H1 (cell line): ENCODE measurements around the gene CIROP. TPM values are rescaled to one million over a fixed set of nuclear protein-coding genes. Genes with fewer than 3 reads are reported as not detected.

Experiments used
- CTCF ChIA-PET: fragments of 300-600 bp; sonication (Branson Sonifier 250); formaldehyde crosslinking; loops from one replicate; lab custom pipeline; 2021; ENCODE audit not compliant: partially characterized antibody; lab: Charles Lee
- POLR2A ChIA-PET: fragments of 300-600 bp; sonication (Branson Sonifier 250); formaldehyde crosslinking; loops from one replicate; lab custom pipeline; 2021; ENCODE audit warnings: inconsistent platforms; ENCODE audit not compliant: partially characterized antibody; lab: Charles Lee
- DNase-seq, 2 experiments: peaks; one replicate each; pipeline versions ENCODE4 v3.0.0 to v3.0.0-alpha.2; 2010 to 2022; ENCODE audit warnings: low spot score in 2 of 2, low read depth in 1 of 2, mixed read lengths in 1 of 2
- FAIRE-seq: peaks from 2 replicates; lab custom pipeline; 2011; peaks lifted over from hg19 to GRCh38; lab: Jason Lieb, UNC
- H2AFZ ChIP-seq: 2 replicates; pipeline ENCODE4 v1.8.1; 2012; ENCODE audit warnings: low read length, inconsistent platforms
- H2AK5ac ChIP-seq: 2 replicates; pipeline ENCODE4 v1.6.1; 2013; ENCODE audit warnings: low read depth, low read length
- H2BK120ac ChIP-seq: replicated peaks from 2 replicates; pipeline ENCODE3; 2013; ENCODE audit warnings: low read depth, low read length, inconsistent platforms
- H2BK12ac ChIP-seq: 2 replicates; pipeline ENCODE4 v1.6.1; 2013; ENCODE audit warnings: low read depth, low read length
- H2BK15ac ChIP-seq: 2 replicates; pipeline ENCODE4 v1.6.1; 2013; ENCODE audit warnings: low read length
- H2BK20ac ChIP-seq: 2 replicates; pipeline ENCODE4 v1.6.1; 2013; ENCODE audit warnings: low read length
- H2BK5ac ChIP-seq: 2 replicates; pipeline ENCODE4 v1.6.1; 2013; ENCODE audit warnings: low read depth, low read length
- H3K14ac ChIP-seq: 2 replicates; pipeline ENCODE4 v1.6.1; 2013; ENCODE audit warnings: inconsistent platforms; ENCODE audit not compliant: insufficient read length
- H3K18ac ChIP-seq: 2 replicates; pipeline ENCODE4 v1.6.1; 2013; ENCODE audit warnings: low read length; ENCODE audit errors: extremely low read depth
- H3K23ac ChIP-seq: 2 replicates; pipeline ENCODE4 v1.6.1; 2013; ENCODE audit warnings: inconsistent platforms; ENCODE audit not compliant: insufficient read length
- H3K23me2 ChIP-seq: 2 replicates; pipeline ENCODE4 v1.6.1; 2013; ENCODE audit warnings: low read depth, low read length
- H3K27ac ChIP-seq: 2 replicates; pipeline ENCODE4 v1.6.1; 2011; ENCODE audit warnings: low read depth, low read length, inconsistent platforms
- H3K27me3 ChIP-seq, 4 experiments: replicated peaks in 1 of 4; 1 replicate in 1 of 4; 2 replicates in 3 of 4; pipeline versions ENCODE4 v1.6.1 to v1.8.1; 2011 to 2013; ENCODE audit warnings: low read length in 3 of 4, mild to moderate bottlenecking in 3 of 4, inconsistent platforms in 2 of 4, mixed read lengths in 2 of 4, moderate library complexity in 1 of 4; ENCODE audit not compliant: control insufficient read depth in 3 of 4, insufficient read depth in 3 of 4; ENCODE audit errors: extremely low read depth in 1 of 4
- H3K36me3 ChIP-seq, 4 experiments: 2 replicates each; pipeline versions ENCODE4 v1.6.1 to v1.8.1; 2011 to 2013; ENCODE audit warnings: mild to moderate bottlenecking in 4 of 4, low read length in 3 of 4, moderate library complexity in 2 of 4, control low read depth in 1 of 4, inconsistent platforms in 1 of 4; ENCODE audit not compliant: insufficient read depth in 4 of 4, control insufficient read depth in 2 of 4
- H3K4ac ChIP-seq: replicated peaks from 2 replicates; pipeline ENCODE3; 2013; ENCODE audit warnings: low read length, low read depth, mixed read lengths, inconsistent platforms; ENCODE audit not compliant: insufficient read length
- H3K4me1 ChIP-seq, 4 experiments: replicated peaks in 1 of 4; 1 replicate in 1 of 4; 2 replicates in 3 of 4; pipeline versions ENCODE4 v1.6.1 to v1.8.1; 2011 to 2013; ENCODE audit warnings: low read length in 3 of 4, inconsistent platforms in 2 of 4, mixed read lengths in 1 of 4; ENCODE audit not compliant: insufficient read depth in 4 of 4, control insufficient read depth in 3 of 4
- H3K4me2 ChIP-seq, 2 experiments: 2 replicates each; pipeline versions ENCODE4 v1.6.1 to v1.8.1; 2011 to 2013; ENCODE audit warnings: low read depth in 2 of 2, low read length in 2 of 2, control low read depth in 1 of 2, inconsistent platforms in 1 of 2, mild to moderate bottlenecking in 1 of 2; ENCODE audit not compliant: insufficient read depth in 1 of 2
- H3K4me3 ChIP-seq, 4 experiments: fragments of 200-600, 300-600 bp in 1 of 4; sonication (generic), shearing (Covaris generic), sonication (Bioruptor Twin) in 1 of 4; 2 replicates each; pipeline versions ENCODE4 v1.5.1 to v1.8.1; 2011 to 2016; ENCODE audit warnings: low read length in 4 of 4, low read depth in 3 of 4, control low read depth in 2 of 4, inconsistent platforms in 2 of 4, mild to moderate bottlenecking in 2 of 4, mixed read lengths in 1 of 4, moderate library complexity in 1 of 4; ENCODE audit not compliant: insufficient read depth in 2 of 4; ENCODE audit errors: extremely low read depth in 1 of 4
- H3K56ac ChIP-seq: replicated peaks from 2 replicates; pipeline ENCODE3; 2013; ENCODE audit warnings: low read depth, mild to moderate bottlenecking, mixed read lengths, low read length, inconsistent platforms; ENCODE audit not compliant: insufficient read length
- H3K79me1 ChIP-seq: 2 replicates; pipeline ENCODE4 v1.6.1; 2013; ENCODE audit warnings: low read depth, low read length, control low read depth
- H3K79me2 ChIP-seq, 2 experiments: 2 replicates each; pipeline versions ENCODE4 v1.6.1 to v1.8.1; 2012 to 2013; ENCODE audit warnings: low read length in 2 of 2, mild to moderate bottlenecking in 2 of 2, inconsistent platforms in 1 of 2; ENCODE audit not compliant: insufficient read depth in 2 of 2, control insufficient read depth in 1 of 2
- H3K9ac ChIP-seq, 4 experiments: replicated peaks in 1 of 4; 1 replicate in 1 of 4; 2 replicates in 3 of 4; pipeline versions ENCODE4 v1.6.1 to v1.8.1; 2011 to 2013; ENCODE audit warnings: low read depth in 3 of 4, low read length in 3 of 4, control low read depth in 2 of 4, mild to moderate bottlenecking in 2 of 4, moderate library complexity in 2 of 4, inconsistent platforms in 1 of 4; ENCODE audit errors: extremely low read depth in 1 of 4
- H3K9me3 ChIP-seq, 2 experiments: 2 replicates each; pipeline versions ENCODE4 v1.6.1 to v1.8.1; 2012 to 2013; ENCODE audit warnings: mild to moderate bottlenecking in 2 of 2, moderate library complexity in 2 of 2, control low read depth in 1 of 2, inconsistent platforms in 1 of 2, low read depth in 1 of 2, low read length in 1 of 2, mixed read lengths in 1 of 2; ENCODE audit not compliant: insufficient read depth in 2 of 2
- H4K20me1 ChIP-seq, 2 experiments: replicated peaks in 1 of 2; 2 replicates each; pipeline versions ENCODE3 to v1.8.1; 2011 to 2013; ENCODE audit warnings: inconsistent platforms in 2 of 2, low read length in 2 of 2, mild to moderate bottlenecking in 1 of 2; ENCODE audit not compliant: insufficient read depth in 2 of 2, control insufficient read depth in 1 of 2
- H4K5ac ChIP-seq: 2 replicates; pipeline ENCODE4 v1.6.1; 2013; ENCODE audit warnings: low read length, low read depth, mixed read lengths, inconsistent platforms; ENCODE audit not compliant: insufficient read length
- H4K8ac ChIP-seq: 2 replicates; pipeline ENCODE4 v1.8.0; 2013; ENCODE audit warnings: mild to moderate bottlenecking, moderate library complexity, low read length, inconsistent platforms; ENCODE audit not compliant: insufficient read depth; ENCODE audit errors: extremely low read depth
- H4K91ac ChIP-seq: replicated peaks from 2 replicates; pipeline ENCODE3; 2013; ENCODE audit warnings: low read length, mixed read lengths, inconsistent platforms; ENCODE audit not compliant: insufficient read length
- CBX8 ChIP-seq: fragments of 300-800, 300-1000 bp; sonication (generic); IDR thresholded peaks from 2 replicates; pipeline ENCODE4 v1.7.1; 2016; ENCODE audit warnings: low read depth, low read length, borderline replicate concordance
- GABPA ChIP-seq: IDR thresholded peaks from 2 replicates; pipeline ENCODE4 v1.6.1; 2011; ENCODE audit warnings: mild to moderate bottlenecking, low read length, moderate library complexity, borderline replicate concordance; ENCODE audit not compliant: insufficient read depth
- KDM5A ChIP-seq: fragments of 200-600 bp; IDR thresholded peaks from 2 replicates; pipeline ENCODE4 v1.7.1; 2012; ENCODE audit warnings: mild to moderate bottlenecking, low read length, inconsistent platforms, mixed read lengths
- POLR2AphosphoS5 ChIP-seq: IDR thresholded peaks from 2 replicates; pipeline ENCODE4 v1.6.1; 2011; ENCODE audit warnings: low read depth, low read length
- WGBS, 2 experiments: shearing (Covaris generic) in 1 of 2; methylation state at CpG; one replicate each; pipeline versions ENCODE4 v1.1.6 to v1.1.7; 2013 to 2015; ENCODE audit warnings: low lambda C conversion rate in 2 of 2, mixed read lengths in 2 of 2, inconsistent platforms in 1 of 2, low coverage in 1 of 2, missing lambda C conversion rate in 1 of 2; ENCODE audit not compliant: insufficient replicate concordance in 2 of 2, insufficient coverage in 1 of 2, insufficient read length in 1 of 2; ENCODE audit errors: extremely low coverage in 1 of 2, missing lambda C conversion rate in 1 of 2; 5-methylcytosine and 5-hydroxymethylcytosine counted together
- polyA plus RNA-seq, 7 experiments: library from polyadenylated mRNA; depleted of rRNA in 3 of 7; stranded (reverse) in 5 of 7; unstranded in 2 of 7; fragments of >200 nt in 5 of 7; fragments of 200-250 nt in 2 of 7; gene quantifications; 1 replicate in 5 of 7; 2 replicates in 1 of 7; 4 replicates in 1 of 7; pipeline versions ENCODE4 v1.2.1 to v1.2.3, GENCODE V29; 2011 to 2013; ENCODE audit warnings: missing spikeins in 2 of 7, mixed read lengths in 2 of 7
- total RNA-seq: library from RNA; stranded (reverse); fragmentation: NEBNext Ultra II Directional; extraction: Animal tissue kit (Norgen Biotek cat#: 25700); gene quantifications from 2 replicates; pipeline ENCODE4 v1.2.1, GENCODE V29; 2021

CIROP gene
- total and polyA plus RNA-seq, 2 of the 8 experiments (the other 6 are each of a cell fraction or from before 2014, with no cell fraction given), result 0.06 TPM; not detected in 1

- H2BK15ac ChIP-seq, result no peak overlapping the region
- H2BK5ac ChIP-seq, result no peak overlapping the region
- H4K91ac ChIP-seq, result no peak overlapping the region
- no peak overlapping the region for H3K14ac ChIP-seq
- DNase-seq, result no peak
- H3K56ac ChIP-seq, result no peak overlapping the region
- H3K23ac ChIP-seq, result no peak overlapping the region
- no peak overlapping the region for H2BK120ac ChIP-seq
- peaks cover 21 to 24% of the 10 kb centered on the region in 2 experiments for H4K20me1 ChIP-seq
- H2AK5ac ChIP-seq, result no peak overlapping the region
- H2BK20ac ChIP-seq, result no peak overlapping the region
- ChIA-PET CTCF (interaction anchor here (0.7 to 2.9 kb wide), 14 partner anchors 8 to 118 kb away, joined by 3 to 55 read pairs (median 15); partner anchors contain the start of genes ACIN1, C14orf119 and CDH24), POLR2A (interaction anchor here (1.0 to 3.3 kb wide), 7 partner anchors 8 to 147 kb away, joined by 3 to 33 read pairs (median 5); partner anchors contain the start of genes CDH24 and PRMT5)
- H3K79me2 ChIP-seq, result peaks cover 23 to 49% of the 10 kb centered on the region in 2 experiments
- H3K4me1 ChIP-seq, result peaks cover 5 to 24% (median 10%) of the 10 kb centered on the region in 4 experiments; a peak in 6 of 7 replicates
- no peak overlapping the region for H4K5ac ChIP-seq
- WGBS, 2 experiments, result 93 to 100% methylated on average over 2 to 20 of the region's 23 CpGs
- peaks cover 7% of the 10 kb centered on the region for H3K79me1 ChIP-seq
- no peak overlapping the region for H2BK12ac ChIP-seq
- no peak for TF ChIP-seq CBX8
- TF ChIP-seq GABPA, result no peak
- TF ChIP-seq KDM5A, result no peak
- 0 out of 2 replicates have a peak, but pooled peaks have one; percentile 33 for TF ChIP-seq POLR2AphosphoS5
- H3K9ac ChIP-seq, result no peak overlapping the region
- no peak for FAIRE-seq
- no peak overlapping the region for H3K18ac ChIP-seq
- no peak overlapping the region for H3K4me2 ChIP-seq
- H3K23me2 ChIP-seq, result peaks cover 14% of the 10 kb centered on the region
- no peak overlapping the region for H4K8ac ChIP-seq
- H3K36me3 ChIP-seq, result peaks cover 52 to 69% (median 61%) of the 10 kb centered on the region in 4 experiments
- no peak overlapping the region for H3K27ac ChIP-seq
- H2AFZ ChIP-seq, result no peak overlapping the region
- no peak overlapping the region for H3K4ac ChIP-seq
- H3K9me3 ChIP-seq, result no peaks in the 10 kb centered on the region
- no peaks in the 10 kb centered on the region for H3K27me3 ChIP-seq
- no peak overlapping the region for H3K4me3 ChIP-seq
Observed at GRCh38 chr14:23066855-23067744, 37.7 kb downstream of the CIROP start.
